KMS-11 (cell line): ENCODE measurements around the gene C16orf74.

Experiments
- H2AFZ ChIP-seq: fragments of 200-600 bp; sonication (generic); 2 replicates; pipeline ENCODE4 v1.6.1; 2016; ENCODE audit warnings: antibody characterized with exemption, mixed run types, low read depth
- H3K27ac ChIP-seq: fragments of 200-600 bp; sonication (generic); 2 replicates; pipeline ENCODE4 v1.6.1; 2016; ENCODE audit warnings: mild to moderate bottlenecking, mixed run types
- H3K27me3 ChIP-seq: fragments of 200-600 bp; sonication (generic); 2 replicates; pipeline ENCODE4 v1.6.1; 2017; ENCODE audit warnings: mild to moderate bottlenecking, low read depth, mixed run types, moderate library complexity; ENCODE audit not compliant: insufficient read depth
- H3K36me3 ChIP-seq: fragments of 200-600 bp; sonication (generic); 2 replicates; pipeline ENCODE4 v1.6.1; 2017; ENCODE audit warnings: mild to moderate bottlenecking, mixed run types; ENCODE audit not compliant: insufficient read depth
- H3K4me1 ChIP-seq: fragments of 200-600 bp; sonication (generic); 2 replicates; pipeline ENCODE4 v1.6.1; 2016; ENCODE audit warnings: mild to moderate bottlenecking, low read depth, mixed run types; ENCODE audit not compliant: poor library complexity, severe bottlenecking
- H3K4me2 ChIP-seq: fragments of 200-600 bp; sonication (generic); 2 replicates; pipeline ENCODE4 v1.7.0; 2016; ENCODE audit warnings: mild to moderate bottlenecking, mixed run types
- H3K4me3 ChIP-seq: fragments of 200-600 bp; sonication (generic); IDR thresholded peaks from 2 replicates; pipeline ENCODE4 v1.6.1; 2017; ENCODE audit warnings: low read depth, low read length, mixed read lengths; ENCODE audit not compliant: insufficient read depth
- H3K79me2 ChIP-seq: fragments of 200-600 bp; sonication (generic); 2 replicates; pipeline ENCODE4 v1.6.1; 2016; ENCODE audit warnings: low read depth, mixed run types; ENCODE audit not compliant: insufficient read depth
- H3K9ac ChIP-seq: fragments of 200-600 bp; sonication (generic); 2 replicates; pipeline ENCODE4 v1.6.1; 2016; ENCODE audit warnings: mild to moderate bottlenecking, mixed run types
- H4K20me1 ChIP-seq: fragments of 200-600 bp; sonication (generic); 2 replicates; pipeline ENCODE4 v1.6.1; 2016; ENCODE audit warnings: mild to moderate bottlenecking, mixed run types; ENCODE audit not compliant: insufficient read depth
- CTCF ChIP-seq: fragments of 200-600 bp; sonication (generic); conservative IDR thresholded peaks from 2 replicates; pipeline ENCODE4 v1.6.1; 2017; ENCODE audit warnings: low read depth, mild to moderate bottlenecking, antibody characterized with exemption, low read length, moderate library complexity, mixed read lengths

Gene C16orf74

GRCh38 chr16:85665373-85665740 lies 85.5 kb downstream of the C16orf74 start:
- H3K79me2 ChIP-seq: no peaks in the 10 kb centered on the region
- H3K4me2 ChIP-seq: no peak overlapping the region
- no peaks in the 10 kb centered on the region for H3K36me3 ChIP-seq
- H2AFZ ChIP-seq: no peak overlapping the region
- no peaks in the 10 kb centered on the region for H3K27me3 ChIP-seq
- no peaks in the 10 kb centered on the region for H3K4me1 ChIP-seq
- TF ChIP-seq CTCF: no peak
- no peak overlapping the region for H3K4me3 ChIP-seq
- H4K20me1 ChIP-seq: no peaks in the 10 kb centered on the region
- H3K27ac ChIP-seq: no peak overlapping the region
- no peak overlapping the region for H3K9ac ChIP-seq

GRCh38 chr16:85664580-85665372 lies 86.1 kb downstream of the C16orf74 start:
- no peak overlapping the region for H3K4me2 ChIP-seq
- no peak overlapping the region for H2AFZ ChIP-seq
- no peaks in the 10 kb centered on the region for H3K79me2 ChIP-seq
- TF ChIP-seq CTCF: no peak
- no peaks in the 10 kb centered on the region for H3K4me1 ChIP-seq
- no peaks in the 10 kb centered on the region for H3K36me3 ChIP-seq
- no peaks in the 10 kb centered on the region for H4K20me1 ChIP-seq
- H3K4me3 ChIP-seq: no peak overlapping the region
- H3K27me3 ChIP-seq: no peaks in the 10 kb centered on the region
- H3K9ac ChIP-seq: no peak overlapping the region
- H3K27ac ChIP-seq: no peak overlapping the region

GRCh38 chr16:85663891-85664321 lies 87.0 kb downstream of the C16orf74 start:
- no peaks in the 10 kb centered on the region for H3K36me3 ChIP-seq
- no peaks in the 10 kb centered on the region for H3K4me1 ChIP-seq
- H3K27ac ChIP-seq: no peak overlapping the region
- H3K4me2 ChIP-seq: no peak overlapping the region
- H3K9ac ChIP-seq: no peak overlapping the region
- no peaks in the 10 kb centered on the region for H3K27me3 ChIP-seq
- no peak overlapping the region for H2AFZ ChIP-seq
- no peak overlapping the region for H3K4me3 ChIP-seq
- no peaks in the 10 kb centered on the region for H4K20me1 ChIP-seq
- no peak for TF ChIP-seq CTCF
- H3K79me2 ChIP-seq: no peaks in the 10 kb centered on the region

- no peaks in the 10 kb centered on the region for H3K79me2 ChIP-seq
- no peak for TF ChIP-seq CTCF
- H4K20me1 ChIP-seq: no peaks in the 10 kb centered on the region
- H3K36me3 ChIP-seq: no peaks in the 10 kb centered on the region
- no peak overlapping the region for H2AFZ ChIP-seq
- no peaks in the 10 kb centered on the region for H3K4me1 ChIP-seq
- H3K27me3 ChIP-seq: no peaks in the 10 kb centered on the region
- no peak overlapping the region for H3K4me2 ChIP-seq
- H3K4me3 ChIP-seq: no peak overlapping the region
- H3K9ac ChIP-seq: no peak overlapping the region
- no peak overlapping the region for H3K27ac ChIP-seq
Observed at GRCh38 chr16:85662976-85663830, 87.7 kb downstream of the C16orf74 start.
